HepG2 (cell line): ENCODE data around the gene DCAKD. TPM values are rescaled to one million over a fixed set of nuclear protein-coding genes. Genes with fewer than 3 reads are reported as not detected.
A peak's percentile ranks its signal among the peaks of the same experiment; 100 is the strongest.

Experiments
- ARNTL ChIP-seq: sonication (generic); formaldehyde crosslinking; IDR thresholded peaks from 2 replicates; pipeline ENCODE4 v1.4.0; 2020; ENCODE audit warnings: mild to moderate bottlenecking, missing genetic modification reagents
- ATM ChIP-seq: fragments of 450-650 bp; IDR thresholded peaks from 2 replicates; pipeline ENCODE4 v1.7.1; 2017; ENCODE audit warnings: mild to moderate bottlenecking, borderline replicate concordance
- BORCS8-MEF2B ChIP-seq: sonication (generic); formaldehyde crosslinking; IDR thresholded peaks from 2 replicates; pipeline ENCODE4 v1.8.0; 2022; ENCODE audit warnings: mild to moderate bottlenecking, missing genetic modification reagents
- CHCHD3 ChIP-seq: sonication (generic); formaldehyde crosslinking; IDR thresholded peaks from 2 replicates; pipeline ENCODE4 v1.8.0; 2022; ENCODE audit warnings: mild to moderate bottlenecking, missing genetic modification reagents, moderate library complexity
- CHD4 ChIP-seq: fragments of 200-600 bp; sonication (generic); IDR thresholded peaks from 2 replicates; pipeline ENCODE4 v1.7.0; 2017; ENCODE audit warnings: mild to moderate bottlenecking, low read length, borderline replicate concordance
- GRHL1 ChIP-seq: sonication (generic); formaldehyde crosslinking; conservative IDR thresholded peaks from 2 replicates; pipeline ENCODE4 v1.8.0; 2022; ENCODE audit warnings: missing genetic modification reagents
- HOXD1 ChIP-seq: sonication (generic); formaldehyde crosslinking; IDR thresholded peaks from 2 replicates; pipeline ENCODE4 v1.5.0; 2020; ENCODE audit warnings: missing genetic modification reagents
- NR3C1 ChIP-seq: sonication (generic); formaldehyde crosslinking; IDR thresholded peaks from 2 replicates; pipeline ENCODE4 v1.4.0; 2020; ENCODE audit warnings: missing genetic modification reagents
- RFX3 ChIP-seq: IDR thresholded peaks from 2 replicates; pipeline ENCODE4 v1.6.1; 2016; ENCODE audit warnings: missing biosample characterization, missing genetic modification reagents
- TCF7 ChIP-seq: sonication (generic); IDR thresholded peaks from 2 replicates; pipeline ENCODE4 v1.6.1; 2016; ENCODE audit warnings: antibody characterized with exemption, low read depth
- ZBTB39 ChIP-seq: sonication (generic); formaldehyde crosslinking; IDR thresholded peaks from 2 replicates; pipeline ENCODE4 v1.5.0; 2020; ENCODE audit warnings: missing genetic modification reagents
- ZFP36L2 ChIP-seq: sonication (generic); formaldehyde crosslinking; IDR thresholded peaks from 2 replicates; pipeline ENCODE4 v1.4.0; 2020; ENCODE audit warnings: missing genetic modification reagents
- ZFP37 ChIP-seq: sonication (generic); formaldehyde crosslinking; IDR thresholded peaks from 2 replicates; pipeline ENCODE4 v1.4.0; 2020; ENCODE audit warnings: missing genetic modification reagents, borderline replicate concordance
- ZMYM2 ChIP-seq: sonication (generic); formaldehyde crosslinking; IDR thresholded peaks from 2 replicates; pipeline ENCODE4 v1.8.0; 2022; ENCODE audit warnings: mild to moderate bottlenecking, missing genetic modification reagents
- ZNF331 ChIP-seq: sonication (generic); formaldehyde crosslinking; IDR thresholded peaks from 2 replicates; pipeline ENCODE4 v1.4.0; 2020; ENCODE audit warnings: missing genetic modification reagents
- ZNF570 ChIP-seq: sonication (generic); formaldehyde crosslinking; IDR thresholded peaks from 2 replicates; pipeline ENCODE4 v1.4.0; 2020; ENCODE audit warnings: mild to moderate bottlenecking, missing genetic modification reagents, borderline replicate concordance
- ZNF780A ChIP-seq: sonication (generic); formaldehyde crosslinking; IDR thresholded peaks from 2 replicates; pipeline ENCODE4 v1.8.0; 2022; ENCODE audit warnings: mild to moderate bottlenecking, missing genetic modification reagents, moderate library complexity
- polyA plus RNA-seq, 8 experiments: library from polyadenylated mRNA; depleted of rRNA in 3 of 8; stranded (reverse) in 7 of 8; unstranded in 1 of 8; fragments of >200 nt; fragmentation: Illumina TruSeq in 4 of 8; extraction: Trizol in 4 of 8; gene quantifications; 2 replicates each; pipeline versions ENCODE4 v1.2.1 to v1.2.3, GENCODE V29; 2011 to 2016; ENCODE audit warnings: low read depth in 4 of 8, missing spikeins in 1 of 8, mixed read lengths in 1 of 8; ENCODE audit not compliant: insufficient read depth in 1 of 8
- total RNA-seq, 5 experiments: library from RNA; depleted of rRNA; stranded (reverse); fragments of >200 nt; fragmentation: Illumina TruSeq; extraction: Trizol; gene quantifications; 2 replicates each; pipeline ENCODE4 v1.2.3, GENCODE V29; 2016; ENCODE audit warnings: low read depth in 1 of 5
- TF ChIP-seq, protein P1 (sequence below): sonication (generic); formaldehyde crosslinking; IDR thresholded peaks from 2 replicates; pipeline ENCODE4 v1.4.0; 2020; ENCODE audit warnings: missing genetic modification reagents
- TF ChIP-seq, protein P2 (sequence below): sonication (generic); formaldehyde crosslinking; IDR thresholded peaks from 2 replicates; pipeline ENCODE4 v1.5.1; 2020; ENCODE audit warnings: mild to moderate bottlenecking, moderate library complexity, missing genetic modification reagents
- TF ChIP-seq, protein P3 (sequence below): sonication (generic); formaldehyde crosslinking; IDR thresholded peaks from 2 replicates; pipeline ENCODE4 v1.5.0; 2020; ENCODE audit warnings: missing genetic modification reagents

DCAKD gene
- total and polyA plus RNA-seq, 2 of the 13 experiments (the other 11 are each of a cell fraction or from before 2014, with no cell fraction given), result 25.9 to 29.2 TPM

DNA sequence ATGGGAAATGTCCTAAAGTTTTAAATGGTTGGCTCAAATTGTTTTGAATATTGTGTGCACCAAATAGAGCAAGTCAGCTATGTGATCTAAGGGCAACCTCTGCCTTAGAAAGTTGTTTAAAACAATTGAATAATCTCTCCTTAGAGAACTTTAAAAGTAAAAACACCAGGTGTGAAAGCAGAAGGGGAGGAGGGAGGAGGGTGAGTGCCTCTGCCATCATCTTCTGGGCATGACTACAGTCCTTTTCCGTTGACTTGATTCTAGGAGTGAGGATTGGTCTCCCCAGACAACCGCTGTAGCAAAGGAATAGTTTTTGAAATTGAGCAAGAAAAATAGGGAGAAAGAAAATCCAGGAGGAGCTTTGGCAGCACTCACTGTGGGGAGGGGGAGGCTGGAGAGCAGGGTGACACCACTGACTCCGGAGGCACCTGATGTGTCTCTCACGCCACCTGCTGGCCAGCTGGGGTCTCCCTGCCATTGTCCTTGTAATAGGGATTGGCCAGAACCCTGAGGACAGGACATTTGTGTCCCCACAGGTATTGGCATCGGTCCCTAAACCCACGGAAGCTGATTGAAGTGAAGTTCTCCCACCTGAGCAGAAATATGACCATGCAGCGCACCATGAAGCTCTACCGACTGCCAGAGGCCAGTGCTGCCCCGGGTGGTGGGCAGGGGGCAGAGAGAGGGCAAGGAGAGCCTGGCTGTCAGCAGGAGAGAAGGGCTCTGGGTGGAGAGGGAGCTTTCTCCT, 47.6 kb upstream of the DCAKD start (continued):
- TF ChIP-seq, protein P1, sequence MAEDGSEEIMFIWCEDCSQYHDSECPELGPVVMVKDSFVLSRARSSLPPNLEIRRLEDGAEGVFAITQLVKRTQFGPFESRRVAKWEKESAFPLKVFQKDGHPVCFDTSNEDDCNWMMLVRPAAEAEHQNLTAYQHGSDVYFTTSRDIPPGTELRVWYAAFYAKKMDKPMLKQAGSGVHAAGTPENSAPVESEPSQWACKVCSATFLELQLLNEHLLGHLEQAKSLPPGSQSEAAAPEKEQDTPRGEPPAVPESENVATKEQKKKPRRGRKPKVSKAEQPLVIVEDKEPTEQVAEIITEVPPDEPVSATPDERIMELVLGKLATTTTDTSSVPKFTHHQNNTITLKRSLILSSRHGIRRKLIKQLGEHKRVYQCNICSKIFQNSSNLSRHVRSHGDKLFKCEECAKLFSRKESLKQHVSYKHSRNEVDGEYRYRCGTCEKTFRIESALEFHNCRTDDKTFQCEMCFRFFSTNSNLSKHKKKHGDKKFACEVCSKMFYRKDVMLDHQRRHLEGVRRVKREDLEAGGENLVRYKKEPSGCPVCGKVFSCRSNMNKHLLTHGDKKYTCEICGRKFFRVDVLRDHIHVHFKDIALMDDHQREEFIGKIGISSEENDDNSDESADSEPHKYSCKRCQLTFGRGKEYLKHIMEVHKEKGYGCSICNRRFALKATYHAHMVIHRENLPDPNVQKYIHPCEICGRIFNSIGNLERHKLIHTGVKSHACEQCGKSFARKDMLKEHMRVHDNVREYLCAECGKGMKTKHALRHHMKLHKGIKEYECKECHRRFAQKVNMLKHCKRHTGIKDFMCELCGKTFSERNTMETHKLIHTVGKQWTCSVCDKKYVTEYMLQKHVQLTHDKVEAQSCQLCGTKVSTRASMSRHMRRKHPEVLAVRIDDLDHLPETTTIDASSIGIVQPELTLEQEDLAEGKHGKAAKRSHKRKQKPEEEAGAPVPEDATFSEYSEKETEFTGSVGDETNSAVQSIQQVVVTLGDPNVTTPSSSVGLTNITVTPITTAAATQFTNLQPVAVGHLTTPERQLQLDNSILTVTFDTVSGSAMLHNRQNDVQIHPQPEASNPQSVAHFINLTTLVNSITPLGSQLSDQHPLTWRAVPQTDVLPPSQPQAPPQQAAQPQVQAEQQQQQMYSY (CRISPR knock-in tag), result no peak
- no peak for TF ChIP-seq ZFP36L2 (CRISPR knock-in tag)
- TF ChIP-seq ZMYM2, result no peak
- TF ChIP-seq, protein P2, sequence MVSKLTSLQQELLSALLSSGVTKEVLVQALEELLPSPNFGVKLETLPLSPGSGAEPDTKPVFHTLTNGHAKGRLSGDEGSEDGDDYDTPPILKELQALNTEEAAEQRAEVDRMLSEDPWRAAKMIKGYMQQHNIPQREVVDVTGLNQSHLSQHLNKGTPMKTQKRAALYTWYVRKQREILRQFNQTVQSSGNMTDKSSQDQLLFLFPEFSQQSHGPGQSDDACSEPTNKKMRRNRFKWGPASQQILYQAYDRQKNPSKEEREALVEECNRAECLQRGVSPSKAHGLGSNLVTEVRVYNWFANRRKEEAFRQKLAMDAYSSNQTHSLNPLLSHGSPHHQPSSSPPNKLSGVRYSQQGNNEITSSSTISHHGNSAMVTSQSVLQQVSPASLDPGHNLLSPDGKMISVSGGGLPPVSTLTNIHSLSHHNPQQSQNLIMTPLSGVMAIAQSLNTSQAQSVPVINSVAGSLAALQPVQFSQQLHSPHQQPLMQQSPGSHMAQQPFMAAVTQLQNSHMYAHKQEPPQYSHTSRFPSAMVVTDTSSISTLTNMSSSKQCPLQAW, result peak; percentile 32; the same call in 1 of the 2 replicates
- TF ChIP-seq ZFP37, result no peak
- no peak for TF ChIP-seq RFX3
- no peak for TF ChIP-seq ZNF331 (CRISPR knock-in tag)
- TF ChIP-seq ZNF570, result no peak
- no peak for TF ChIP-seq CHD4
- no peak for TF ChIP-seq ZBTB39 (CRISPR knock-in tag)
- TF ChIP-seq, protein P3, sequence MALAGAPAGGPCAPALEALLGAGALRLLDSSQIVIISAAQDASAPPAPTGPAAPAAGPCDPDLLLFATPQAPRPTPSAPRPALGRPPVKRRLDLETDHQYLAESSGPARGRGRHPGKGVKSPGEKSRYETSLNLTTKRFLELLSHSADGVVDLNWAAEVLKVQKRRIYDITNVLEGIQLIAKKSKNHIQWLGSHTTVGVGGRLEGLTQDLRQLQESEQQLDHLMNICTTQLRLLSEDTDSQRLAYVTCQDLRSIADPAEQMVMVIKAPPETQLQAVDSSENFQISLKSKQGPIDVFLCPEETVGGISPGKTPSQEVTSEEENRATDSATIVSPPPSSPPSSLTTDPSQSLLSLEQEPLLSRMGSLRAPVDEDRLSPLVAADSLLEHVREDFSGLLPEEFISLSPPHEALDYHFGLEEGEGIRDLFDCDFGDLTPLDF (CRISPR knock-in tag), result no peak
- no peak for TF ChIP-seq ATM
- TF ChIP-seq CHCHD3 (CRISPR knock-in tag), result no peak
- TF ChIP-seq HOXD1, result no peak
- TF ChIP-seq BORCS8-MEF2B (CRISPR knock-in tag), result no peak
- no peak for TF ChIP-seq GRHL1 (CRISPR knock-in tag)
- TF ChIP-seq TCF7, result no peak
- no peak for TF ChIP-seq ARNTL (CRISPR knock-in tag)
- no peak for TF ChIP-seq NR3C1 (CRISPR knock-in tag)
- TF ChIP-seq ZNF780A (CRISPR knock-in tag), result no peak
